Keratinocyte (primary cell): ENCODE data around the gene RRAGA. TPM values are rescaled to one million over a fixed set of nuclear protein-coding genes. Genes with fewer than 3 reads are reported as not detected.
"Not testable (repeated sequence)": the region's sequence is repeated elsewhere in the genome, so short reads cannot be mapped to it uniquely, and the experiment has no call there.

Source experiments
- DNase-seq: peaks from one replicate; pipeline ENCODE4 v3.0.0-alpha.2; 2011; ENCODE audit warnings: low read depth, missing footprints, low spot score
- FAIRE-seq: peaks from 2 replicates; lab custom pipeline; 2011; peaks lifted over from hg19 to GRCh38; lab: Jason Lieb, UNC
- H2AFZ ChIP-seq: 2 replicates; pipeline ENCODE4 v1.6.0; 2012; ENCODE audit warnings: low read length, control low read depth, inconsistent platforms; ENCODE audit not compliant: control insufficient read depth
- H3K27ac ChIP-seq: 2 replicates; pipeline ENCODE4 v1.5.1; 2011; ENCODE audit warnings: low read length; ENCODE audit not compliant: control insufficient read depth, insufficient read depth
- H3K27me3 ChIP-seq: 3 replicates; pipeline ENCODE4 v1.6.0; 2011; ENCODE audit warnings: low read length; ENCODE audit not compliant: control insufficient read depth, insufficient read depth; ENCODE audit errors: extremely low read depth
- H3K36me3 ChIP-seq, 2 experiments: 2 replicates in 1 of 2; 3 replicates in 1 of 2; pipeline ENCODE4 v1.5.1; 2011; ENCODE audit warnings: low read length in 2 of 2, mild to moderate bottlenecking in 1 of 2; ENCODE audit not compliant: control insufficient read depth in 2 of 2, insufficient read depth in 2 of 2; ENCODE audit errors: extremely low read depth in 1 of 2
- H3K4me1 ChIP-seq: 3 replicates; pipeline ENCODE4 v1.5.1; 2011; ENCODE audit warnings: low read length; ENCODE audit not compliant: control insufficient read depth, insufficient read depth; ENCODE audit errors: extremely low read depth
- H3K4me2 ChIP-seq: 3 replicates; pipeline ENCODE4 v1.6.0; 2011; ENCODE audit warnings: low read depth, low read length; ENCODE audit not compliant: control insufficient read depth, insufficient read depth; ENCODE audit errors: extremely low read depth
- H3K4me3 ChIP-seq, 3 experiments: fragments of 200-600 bp in 1 of 3; sonication (generic) in 1 of 3; 2 replicates in 2 of 3; 3 replicates in 1 of 3; pipeline ENCODE4 v1.5.1; 2011 to 2016; ENCODE audit warnings: low read length in 3 of 3, mild to moderate bottlenecking in 3 of 3, control low read depth in 2 of 3, inconsistent platforms in 1 of 3, low read depth in 1 of 3, mixed read lengths in 1 of 3, mixed run types in 1 of 3, moderate library complexity in 1 of 3; ENCODE audit not compliant: control insufficient read depth in 2 of 3, insufficient read depth in 2 of 3; ENCODE audit errors: extremely low read depth in 1 of 3
- H3K79me2 ChIP-seq: 2 replicates; pipeline ENCODE4 v1.6.0; 2012; ENCODE audit warnings: low read length; ENCODE audit not compliant: control insufficient read depth, insufficient read depth
- H3K9ac ChIP-seq: 3 replicates; pipeline ENCODE4 v1.6.0; 2011; ENCODE audit warnings: low read length; ENCODE audit not compliant: control insufficient read depth, insufficient read depth; ENCODE audit errors: extremely low read depth
- H3K9me1 ChIP-seq: 3 replicates; pipeline ENCODE4 v1.6.0; 2011; ENCODE audit warnings: low read length; ENCODE audit not compliant: control insufficient read depth, insufficient read depth; ENCODE audit errors: extremely low read depth
- H3K9me3 ChIP-seq: 2 replicates; pipeline ENCODE4 v1.5.1; 2012; ENCODE audit warnings: low read depth, low read length; ENCODE audit not compliant: control insufficient read depth
- H4K20me1 ChIP-seq: 3 replicates; pipeline ENCODE4 v1.6.0; 2011; ENCODE audit warnings: low read length; ENCODE audit not compliant: control insufficient read depth, insufficient read depth; ENCODE audit errors: extremely low read depth
- EZH2 ChIP-seq: IDR thresholded peaks from one replicate; pipeline ENCODE4 v1.6.1; 2012; ENCODE audit warnings: inconsistent platforms, mild to moderate bottlenecking, low read length, moderate library complexity
- dilution Hi-C: fragments of 300-500 bp; cut with MboI; formaldehyde crosslinking; loops from one replicate; pipeline ENCODE4 v1.7.0; 2020; ENCODE audit warnings: low sequenced_read_pairs; ENCODE audit not compliant: extremely low pct_ligation_motif_present
- polyA plus RNA-seq, 5 experiments: library from polyadenylated mRNA; depleted of rRNA in 3 of 5; stranded (reverse) in 3 of 5; stranded (forward) in 1 of 5; unstranded in 1 of 5; fragments of >200 nt; gene quantifications; 1 replicate in 1 of 5; 2 replicates in 3 of 5; 3 replicates in 1 of 5; pipeline versions ENCODE4 v1.2.1 to v1.2.3, GENCODE V29; 2011 to 2012; ENCODE audit warnings: missing spikeins in 2 of 5, low read depth in 1 of 5, low replicate concordance in 1 of 5
- TF ChIP-seq, protein P1 (sequence below), 3 experiments: IDR thresholded peaks in 1 of 3; conservative IDR thresholded peaks in 1 of 3; optimal IDR thresholded peaks in 1 of 3; 2 replicates in 2 of 3; 3 replicates in 1 of 3; pipeline versions ENCODE3 to v1.5.1; 2011; ENCODE audit warnings: low read length in 3 of 3, mild to moderate bottlenecking in 3 of 3, moderate library complexity in 2 of 3, control low read depth in 1 of 3, inconsistent platforms in 1 of 3; ENCODE audit not compliant: insufficient read depth in 2 of 3; ENCODE audit errors: extremely low read depth in 1 of 3

RRAGA gene
- polyA plus RNA-seq, 1 donor (not counting 4 experiments of a cell fraction or from before 2014, with no cell fraction given): 137 TPM

DNA sequence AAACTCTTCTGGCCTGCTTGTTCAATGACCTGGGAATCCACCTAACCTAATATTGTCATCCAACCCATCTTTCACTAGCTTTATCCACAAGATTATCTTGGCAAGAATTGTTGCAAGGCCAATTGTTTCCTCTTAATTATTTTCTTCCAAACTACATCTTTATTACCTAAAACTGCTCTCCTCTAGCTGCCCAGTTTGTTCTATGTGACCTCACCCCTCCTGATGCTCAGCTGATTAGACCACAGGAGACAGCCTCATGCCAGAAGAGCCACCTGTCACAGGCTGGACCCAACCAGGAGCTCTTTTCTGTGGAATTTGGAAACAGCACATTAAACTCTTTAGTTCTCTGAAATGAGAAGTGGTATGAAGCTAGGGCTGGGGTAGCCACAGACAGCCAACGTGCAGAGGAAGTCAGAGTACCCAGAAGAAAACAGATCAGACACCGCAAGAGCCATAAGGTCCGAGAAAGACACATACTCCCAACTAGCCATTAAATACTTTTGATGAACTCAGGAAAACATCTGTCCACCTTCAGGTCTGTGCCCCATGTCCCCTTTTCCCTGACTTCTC lies 28.3 kb upstream of the RRAGA start:
- dilution Hi-C loops: no loop called here
- no peaks in the 10 kb centered on the region for H3K9me1 ChIP-seq
- FAIRE-seq (no peak), DNase-seq (no peak)
- no peak overlapping the region for H3K4me3 ChIP-seq
- no peaks in the 10 kb centered on the region for H4K20me1 ChIP-seq
- H3K4me2 ChIP-seq: no peak overlapping the region
- H3K79me2 ChIP-seq: no peaks in the 10 kb centered on the region
- H3K9ac ChIP-seq: no peak overlapping the region
- H3K4me1 ChIP-seq: no peaks in the 10 kb centered on the region
- TF ChIP-seq, protein P1, sequence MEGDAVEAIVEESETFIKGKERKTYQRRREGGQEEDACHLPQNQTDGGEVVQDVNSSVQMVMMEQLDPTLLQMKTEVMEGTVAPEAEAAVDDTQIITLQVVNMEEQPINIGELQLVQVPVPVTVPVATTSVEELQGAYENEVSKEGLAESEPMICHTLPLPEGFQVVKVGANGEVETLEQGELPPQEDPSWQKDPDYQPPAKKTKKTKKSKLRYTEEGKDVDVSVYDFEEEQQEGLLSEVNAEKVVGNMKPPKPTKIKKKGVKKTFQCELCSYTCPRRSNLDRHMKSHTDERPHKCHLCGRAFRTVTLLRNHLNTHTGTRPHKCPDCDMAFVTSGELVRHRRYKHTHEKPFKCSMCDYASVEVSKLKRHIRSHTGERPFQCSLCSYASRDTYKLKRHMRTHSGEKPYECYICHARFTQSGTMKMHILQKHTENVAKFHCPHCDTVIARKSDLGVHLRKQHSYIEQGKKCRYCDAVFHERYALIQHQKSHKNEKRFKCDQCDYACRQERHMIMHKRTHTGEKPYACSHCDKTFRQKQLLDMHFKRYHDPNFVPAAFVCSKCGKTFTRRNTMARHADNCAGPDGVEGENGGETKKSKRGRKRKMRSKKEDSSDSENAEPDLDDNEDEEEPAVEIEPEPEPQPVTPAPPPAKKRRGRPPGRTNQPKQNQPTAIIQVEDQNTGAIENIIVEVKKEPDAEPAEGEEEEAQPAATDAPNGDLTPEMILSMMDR (optimal IDR thresholded peaks at IDR 0.05 in 1 of 3, IDR thresholded peaks at IDR 0.05 in 1 of 3, conservative IDR thresholded peaks at IDR 0.05 in 1 of 3; ENCODE audit: extremely low read depth in 1 of 3, insufficient read depth in 2 of 3, low read length in 3 of 3): no peak
- no peak for TF ChIP-seq EZH2
- H3K27ac ChIP-seq: no peak overlapping the region
- H3K36me3 ChIP-seq: no peaks in the 10 kb centered on the region
- H3K27me3 ChIP-seq: no peaks in the 10 kb centered on the region
- no peak overlapping the region for H2AFZ ChIP-seq
- no peaks in the 10 kb centered on the region for H3K9me3 ChIP-seq

DNA sequence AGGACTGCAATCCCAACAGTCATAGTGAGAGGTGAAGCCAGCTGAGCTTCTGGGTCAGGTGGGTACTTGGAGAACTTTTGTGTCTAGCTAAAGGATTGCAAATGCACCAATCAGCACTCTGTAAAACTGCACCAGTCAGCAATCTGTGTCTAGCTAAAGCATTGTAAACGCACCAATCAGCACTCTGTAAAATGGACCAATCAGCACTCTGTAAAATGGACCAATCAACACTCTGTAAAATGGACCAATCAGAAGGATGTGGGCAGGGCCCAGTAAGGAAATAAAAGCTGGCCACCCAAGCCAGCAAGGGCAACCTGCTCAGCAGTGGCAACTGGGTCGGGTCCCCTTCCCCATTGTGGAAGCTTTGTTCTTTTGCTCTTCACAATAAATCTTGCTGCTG lies 27.6 kb upstream of the RRAGA start:
- H2AFZ ChIP-seq, H3K36me3 ChIP-seq, H3K27me3 ChIP-seq, FAIRE-seq, H3K4me2 ChIP-seq, H3K4me3 ChIP-seq, H4K20me1 ChIP-seq, H3K4me1 ChIP-seq, H3K27ac ChIP-seq, DNase-seq, H3K9ac ChIP-seq, dilution Hi-C loops, H3K79me2 ChIP-seq, H3K9me3 ChIP-seq, H3K9me1 ChIP-seq: not testable (repeated sequence)

DNA sequence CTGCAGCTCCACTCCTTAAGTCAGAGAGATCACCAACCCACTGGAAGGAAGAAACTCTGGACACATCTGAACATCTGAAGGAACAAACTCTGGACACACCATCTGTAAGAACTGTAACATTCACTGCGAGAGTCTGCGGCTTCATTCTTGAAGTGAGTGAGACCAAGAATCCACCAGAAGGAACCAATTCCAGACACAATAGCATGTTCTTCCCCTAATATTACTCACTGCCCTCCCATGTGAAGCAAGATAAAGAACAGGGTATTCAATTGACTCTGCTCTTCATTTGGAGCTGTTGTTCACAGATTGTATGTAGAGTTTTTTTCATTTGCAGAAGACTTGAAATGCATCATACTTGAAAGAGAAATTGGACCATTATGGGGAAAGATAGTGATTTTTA lies 27.0 kb upstream of the RRAGA start:
- Histone ChIP-seq H3K27me3 (no peaks in the 10 kb centered on the region), H3K79me2 (no peaks in the 10 kb centered on the region), H3K9me3 (no peaks in the 10 kb centered on the region), H3K4me2 (no peak overlapping the region), H3K9me1 (no peaks in the 10 kb centered on the region), H2AFZ (no peak overlapping the region), H3K27ac (no peak overlapping the region), H3K9ac (no peak overlapping the region), H3K4me1 (no peaks in the 10 kb centered on the region), H3K36me3 (no peaks in the 10 kb centered on the region), H4K20me1 (no peaks in the 10 kb centered on the region), H3K4me3 (no peak overlapping the region)
- no peak for TF ChIP-seq EZH2
- TF ChIP-seq, protein P1 (optimal IDR thresholded peaks at IDR 0.05 in 1 of 3, IDR thresholded peaks at IDR 0.05 in 1 of 3, conservative IDR thresholded peaks at IDR 0.05 in 1 of 3; ENCODE audit: extremely low read depth in 1 of 3, insufficient read depth in 2 of 3, low read length in 3 of 3): no peak
- dilution Hi-C loops: no loop called here
- FAIRE-seq: no peak
- no peak for DNase-seq
